GDM1 (cell line): Measurements from ENCODE around the gene BRAF.
"Not testable (repeated sequence)": the region's sequence is repeated elsewhere in the genome, so short reads cannot be mapped to it uniquely, and the experiment has no call there.

ENCODE experiments used
- DNase-seq: peaks from one replicate; lab custom pipeline; 2025; lab: John Stamatoyannopoulos, UW

BRAF gene

DNA sequence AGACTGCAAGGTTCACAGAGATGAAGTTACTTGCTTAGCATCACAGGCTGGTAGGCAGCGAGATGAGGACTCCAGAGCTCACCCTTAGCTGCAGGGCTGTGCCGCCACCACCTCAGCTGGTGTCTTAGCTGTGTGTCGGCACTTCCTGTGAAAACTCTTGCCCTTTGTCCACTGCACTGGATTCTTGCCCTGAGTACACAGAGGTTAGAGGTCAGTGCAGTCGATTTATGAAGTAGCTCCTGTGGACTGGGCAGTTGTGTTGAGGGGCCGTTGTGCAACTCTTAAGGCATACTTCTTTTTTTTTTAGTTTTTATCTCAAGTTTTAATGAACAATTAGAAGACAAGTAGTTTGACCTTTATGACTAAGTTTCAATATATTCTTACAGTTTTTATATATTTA lies 217.6 kb downstream of the BRAF start:
- no peak for DNase-seq

- no peak for DNase-seq
Measured at GRCh38 chr7:140704205-140704604, 220.5 kb downstream of the BRAF start.

GRCh38 chr7:140702774-140703173 lies 222.0 kb downstream of the BRAF start:
- DNase-seq: no peak

DNA sequence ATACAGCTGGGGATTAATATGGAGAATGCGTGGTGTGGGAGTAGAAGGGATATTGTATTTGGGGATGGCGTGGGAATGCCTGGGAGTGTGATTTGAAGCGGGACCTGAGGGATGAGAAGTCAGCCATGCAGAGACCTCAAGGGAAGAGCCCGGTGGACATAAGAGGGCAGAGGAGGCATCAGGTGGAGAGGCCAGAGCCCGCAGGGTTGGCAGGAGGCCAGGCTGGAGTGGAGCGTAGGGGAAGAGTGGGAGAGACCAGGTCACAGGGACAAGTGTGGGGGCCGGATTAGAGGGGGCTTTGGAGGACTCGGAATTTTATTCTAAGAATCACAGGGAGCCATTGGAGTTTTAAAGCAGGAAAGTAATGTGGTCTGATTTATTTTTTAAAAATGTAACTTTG lies 226.3 kb downstream of the BRAF start:
- DNase-seq: no peak

DNA sequence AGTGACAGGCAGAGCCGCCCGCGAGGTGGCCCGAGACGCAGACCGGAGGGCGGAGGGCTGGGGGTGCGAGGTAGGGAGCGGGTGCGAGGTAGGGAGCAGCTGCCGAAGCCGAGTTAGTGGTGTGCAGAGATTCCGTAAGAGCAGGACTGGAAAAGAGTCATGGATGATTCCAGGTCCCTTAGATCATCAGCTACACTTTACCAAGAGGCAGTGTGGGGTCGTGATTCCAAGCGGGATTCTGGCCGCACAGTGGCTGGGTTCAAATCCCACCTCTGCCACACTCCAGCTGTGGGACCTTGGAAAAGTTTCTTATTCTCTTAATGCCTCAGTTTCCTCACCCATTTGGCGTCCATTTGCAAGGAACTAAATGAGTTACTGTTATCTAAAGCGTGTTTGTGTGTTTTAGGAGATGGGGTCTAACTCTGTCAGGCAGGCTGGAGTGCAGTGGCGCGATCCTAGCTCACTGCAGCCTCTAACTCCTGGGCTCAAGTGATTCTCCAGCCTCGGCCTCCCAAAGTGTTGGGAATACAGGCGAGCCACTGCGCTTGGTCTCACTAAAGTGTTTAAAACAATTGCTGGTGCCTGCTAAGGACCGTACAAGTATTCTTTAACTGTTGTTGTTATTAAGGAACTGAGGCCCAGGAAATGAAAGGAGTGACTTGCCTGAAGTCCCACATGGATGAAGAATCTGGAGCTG lies 227.1 kb downstream of the BRAF start:
- no peak for DNase-seq

GRCh38 chr7:140696680-140697446 lies 227.9 kb downstream of the BRAF start, which contains the start of gene NDUFB2:
TSS of gene NDUFB2 (plus strand) at chr7:140696708. CDS start at chr7:140696745, 37 bp downstream.
- DNase-seq: peak; percentile 86

DNA sequence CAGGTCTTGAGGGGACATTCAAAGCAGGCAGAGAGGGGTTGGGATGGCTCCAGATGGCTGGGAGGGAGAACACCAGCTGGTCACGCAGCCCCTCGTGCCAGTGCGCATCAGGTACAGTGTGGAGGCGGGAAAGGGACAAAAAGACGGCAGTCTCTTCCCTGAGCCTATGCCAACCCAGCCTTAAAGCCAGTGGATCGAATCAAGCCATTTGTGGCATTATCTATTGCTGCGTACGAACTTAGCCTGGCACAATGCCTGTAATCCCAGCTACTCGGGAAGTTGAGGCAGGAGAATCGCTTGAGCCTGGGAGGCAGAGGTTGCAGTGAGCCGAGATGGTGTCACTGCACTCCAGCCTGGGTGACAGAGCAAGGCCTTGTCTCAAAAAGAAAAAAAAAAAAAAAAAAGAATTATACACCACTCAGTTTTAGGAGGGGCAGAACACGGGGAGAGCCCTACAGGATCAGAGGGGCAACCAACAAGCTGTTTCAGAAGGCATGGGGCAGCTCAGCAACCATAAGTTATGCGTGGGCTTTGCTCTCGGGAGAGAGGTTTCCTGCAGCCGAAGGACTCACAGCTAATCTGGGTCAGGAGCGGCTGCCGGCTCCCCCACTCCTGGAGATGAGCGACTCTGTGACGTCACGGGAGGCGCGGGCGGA lies 228.6 kb downstream of the BRAF start:
- no peak for DNase-seq

DNA sequence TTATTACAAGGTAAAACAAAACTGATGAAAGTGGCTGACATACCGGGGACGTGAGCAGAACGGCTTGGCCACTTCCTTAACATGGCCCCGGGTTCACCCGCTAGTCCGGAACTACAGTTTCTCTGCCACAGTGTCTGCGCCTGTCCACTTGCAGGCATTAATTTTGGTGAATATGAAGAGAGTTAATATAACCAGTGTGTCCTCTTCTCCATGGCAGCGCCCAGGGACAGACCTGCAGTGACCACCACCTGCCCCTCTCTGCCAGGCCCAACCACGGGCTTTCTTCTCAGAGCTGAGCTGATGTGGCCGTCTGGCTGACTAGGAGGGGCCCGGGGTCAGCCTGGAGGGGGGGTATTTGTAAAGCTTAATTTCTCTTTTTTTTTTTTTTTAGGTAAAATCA lies 229.3 kb downstream of the BRAF start:
- no peak for DNase-seq

DNA sequence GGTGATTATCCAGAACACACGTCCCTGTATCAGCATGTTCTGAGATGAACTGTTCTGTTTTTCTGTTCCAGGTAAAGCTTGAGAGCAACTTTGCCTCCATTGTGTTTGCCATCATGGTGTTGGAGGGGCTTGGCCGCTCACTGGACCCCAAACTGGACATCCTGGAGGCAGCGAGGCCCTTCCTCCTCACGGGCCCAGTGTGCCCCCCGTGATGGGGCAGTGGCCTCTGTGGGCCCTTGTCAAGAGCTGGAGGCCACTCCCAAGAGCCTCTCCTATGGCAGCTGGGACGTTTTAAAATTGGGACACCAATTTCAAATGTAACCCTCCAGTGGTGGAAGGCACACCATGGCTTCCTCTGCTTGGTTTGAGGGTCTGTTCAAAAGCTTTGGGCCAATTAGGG lies 230.1 kb downstream of the BRAF start:
- DNase-seq: no peak

DNA sequence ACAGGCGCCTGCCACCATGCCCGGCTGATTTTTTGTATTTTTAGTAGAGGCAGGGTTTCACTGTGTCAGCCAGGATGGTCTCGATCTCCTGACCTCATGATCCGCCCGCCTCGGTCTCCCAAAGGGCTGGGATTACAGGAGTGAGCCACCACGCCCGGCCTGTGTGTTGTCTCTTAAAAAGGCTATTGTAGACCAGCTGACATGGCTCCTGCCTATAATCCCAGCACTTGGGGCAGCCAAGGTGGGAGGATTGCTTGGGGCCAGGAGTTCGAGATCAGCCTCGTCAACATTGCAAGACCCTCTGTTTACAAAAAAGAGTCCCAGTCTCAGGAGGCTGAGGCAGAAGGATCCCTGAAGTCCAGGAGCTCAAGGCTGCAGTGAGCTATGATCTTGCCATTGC lies 230.9 kb downstream of the BRAF start:
- not testable (repeated sequence) for DNase-seq

DNA sequence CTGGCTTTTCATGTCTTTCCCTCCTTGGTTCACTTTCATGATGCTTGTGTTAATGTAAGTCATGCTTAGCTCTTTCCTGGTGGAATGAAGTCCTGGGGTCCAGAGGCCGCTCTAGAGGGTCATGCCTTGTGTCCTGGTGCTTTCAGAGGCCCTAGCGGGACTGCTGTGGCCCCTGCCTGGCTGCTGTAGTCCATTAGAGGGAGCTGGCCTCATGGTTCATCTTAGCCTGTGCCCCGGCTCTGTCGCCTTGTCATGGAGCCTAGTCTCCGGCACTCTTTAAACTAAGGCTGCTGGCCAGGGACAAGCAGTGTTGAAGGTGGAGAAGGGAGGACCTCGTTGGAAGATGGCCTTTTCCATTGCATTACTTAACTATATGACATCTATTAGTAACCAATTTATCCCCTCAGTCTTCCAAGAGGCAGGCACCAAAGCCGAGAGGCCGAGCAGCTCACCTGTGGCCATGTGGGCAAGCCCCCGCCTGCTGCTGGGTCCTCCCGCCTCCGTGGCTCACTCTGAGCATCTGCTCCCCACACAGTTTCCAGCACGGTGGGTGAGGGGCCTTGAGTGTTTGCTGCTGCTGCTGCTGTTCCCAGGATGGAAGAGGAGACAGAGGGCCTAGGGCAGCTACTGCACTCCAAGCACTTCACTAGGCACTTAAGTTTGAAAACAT lies 233.2 kb downstream of the BRAF start:
- DNase-seq: no peak

GRCh38 chr7:140689199-140690152 lies 235.3 kb downstream of the BRAF start:
- no peak for DNase-seq

DNA sequence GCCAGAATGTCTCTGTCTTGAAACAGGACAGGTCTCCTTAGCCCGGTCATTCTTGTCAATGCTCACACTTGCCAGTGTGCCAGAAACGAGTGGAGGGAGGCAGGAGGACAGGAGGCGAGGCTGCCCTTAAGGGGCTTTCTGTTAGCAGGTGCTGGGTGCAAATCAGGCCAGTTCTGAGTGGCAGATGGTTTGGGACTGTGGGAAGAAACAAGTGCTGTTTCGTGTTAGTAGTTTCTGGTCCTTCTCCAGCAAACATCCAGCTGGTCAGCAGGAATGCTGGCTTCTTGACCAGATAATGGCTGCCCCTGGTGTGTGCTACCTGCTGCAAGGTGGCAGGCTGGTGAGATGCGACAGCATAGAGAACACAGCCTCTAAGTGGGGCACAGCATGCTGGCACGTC lies 236.4 kb downstream of the BRAF start:
- DNase-seq: no peak

GRCh38 chr7:140686921-140687320 lies 237.8 kb downstream of the BRAF start:
- no peak for DNase-seq

DNA sequence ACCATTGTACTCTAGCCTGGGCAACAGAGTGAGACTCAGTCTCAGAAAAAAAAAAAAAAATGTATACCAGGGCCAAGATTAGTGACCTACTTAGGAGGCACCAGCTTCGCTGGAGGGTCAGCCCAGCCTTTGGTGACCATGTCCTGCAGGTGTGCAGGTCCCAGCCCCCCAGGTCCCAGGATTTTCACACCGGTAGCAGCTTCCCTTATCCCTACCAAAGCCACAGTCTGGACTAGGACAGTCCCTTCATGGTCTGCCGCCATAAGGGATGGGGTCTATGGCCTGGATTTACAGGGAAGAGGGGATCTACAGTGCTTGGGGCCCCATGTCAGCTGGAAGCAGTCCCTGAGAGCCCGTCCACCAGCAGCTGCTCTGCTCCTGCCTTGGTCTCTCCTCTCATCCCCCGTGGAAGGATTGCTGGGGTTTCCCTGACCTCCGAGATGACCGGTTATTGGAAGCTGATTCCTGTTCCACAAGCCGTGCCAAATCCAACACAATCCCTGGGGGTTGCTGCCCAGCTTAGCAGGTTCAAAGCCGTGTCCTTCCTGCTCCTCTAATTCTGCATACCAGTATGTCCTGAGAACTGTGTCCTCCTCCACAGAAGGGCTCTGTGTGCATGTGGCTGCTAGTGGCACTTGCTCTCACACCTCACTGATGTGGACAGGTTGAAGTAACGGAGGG lies 239.2 kb downstream of the BRAF start:
- DNase-seq: no peak

DNA sequence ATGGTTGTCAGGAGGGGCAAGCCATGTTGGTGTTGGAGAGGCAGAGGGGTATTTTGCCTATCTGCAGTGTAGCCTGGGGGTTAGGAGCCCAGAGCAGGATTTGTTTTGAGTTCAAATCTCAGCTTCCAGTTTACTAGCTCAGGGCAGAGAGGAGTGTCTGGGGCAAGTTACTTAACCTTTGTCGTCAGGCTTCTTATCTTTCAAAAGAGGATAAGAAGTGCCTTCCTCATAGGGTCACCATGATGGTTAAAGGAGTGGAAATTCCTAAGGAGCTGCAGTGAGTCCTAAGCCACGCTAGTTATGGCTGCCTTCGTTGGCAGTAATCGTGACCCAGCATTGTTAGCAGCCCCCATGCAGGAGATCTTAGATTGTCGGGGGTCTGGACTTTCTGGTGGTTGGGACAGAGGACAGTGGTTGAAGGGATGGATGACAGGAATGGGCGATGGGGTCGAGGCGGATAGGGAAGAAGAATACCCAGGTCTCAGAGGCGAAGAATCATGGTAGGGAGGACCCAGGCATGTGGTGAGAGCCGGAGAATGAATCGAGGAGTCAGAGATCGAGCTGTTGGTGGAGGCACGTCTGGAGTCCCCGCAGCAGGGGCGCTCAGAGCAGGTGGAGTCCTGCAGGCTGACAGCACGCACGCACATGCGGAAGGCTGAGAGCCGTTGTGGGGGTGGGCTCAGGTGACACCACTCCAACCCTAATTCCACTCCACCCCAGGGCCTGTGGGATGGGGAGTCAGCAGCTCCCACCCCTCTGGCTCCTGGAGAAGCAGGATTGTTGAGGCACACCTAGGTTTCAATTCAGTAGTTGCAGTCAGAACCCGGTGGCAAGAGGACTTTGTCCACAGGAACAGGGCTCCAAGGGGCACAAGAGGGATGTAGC lies 240.4 kb downstream of the BRAF start:
- no peak for DNase-seq

DNA sequence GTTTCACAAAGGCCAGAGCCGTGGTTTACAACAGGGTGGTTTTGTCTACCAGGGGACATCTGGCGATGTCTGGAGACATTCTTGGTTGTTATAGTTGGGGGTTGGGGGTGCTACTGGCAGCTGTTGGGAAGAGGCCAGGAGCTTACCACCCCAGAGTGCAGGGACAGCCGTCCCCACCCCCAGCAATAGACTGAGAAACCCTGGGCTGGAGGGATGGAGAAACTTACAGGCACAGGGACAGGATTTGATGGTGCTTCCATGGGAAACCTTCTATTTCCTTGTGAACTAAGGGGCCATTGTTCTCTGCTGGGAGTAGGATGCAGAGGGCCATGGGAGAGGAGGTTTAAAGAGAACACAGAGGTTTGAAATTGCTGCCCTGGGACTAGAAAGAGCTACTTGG lies 241.1 kb downstream of the BRAF start:
- no peak for DNase-seq

DNA sequence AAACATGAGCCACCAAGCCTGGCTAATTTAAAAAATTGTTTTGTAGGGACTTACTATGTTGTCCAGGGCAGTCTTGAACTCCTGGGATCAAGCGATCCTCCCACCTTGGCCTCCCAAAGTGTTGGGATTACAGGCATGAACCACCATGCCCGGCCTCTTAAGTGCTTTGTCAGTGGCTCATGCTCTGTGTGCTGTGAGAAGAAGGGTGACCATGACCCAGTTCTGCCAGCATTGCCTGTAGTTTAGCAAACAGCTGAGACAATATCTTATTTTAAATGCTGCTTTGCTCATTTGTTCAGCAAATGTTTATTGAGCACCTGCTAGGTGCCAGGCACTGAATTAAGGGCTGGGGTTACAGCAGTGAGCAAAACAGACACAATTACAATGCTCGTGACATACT lies 243.0 kb downstream of the BRAF start:
- DNase-seq: no peak

DNA sequence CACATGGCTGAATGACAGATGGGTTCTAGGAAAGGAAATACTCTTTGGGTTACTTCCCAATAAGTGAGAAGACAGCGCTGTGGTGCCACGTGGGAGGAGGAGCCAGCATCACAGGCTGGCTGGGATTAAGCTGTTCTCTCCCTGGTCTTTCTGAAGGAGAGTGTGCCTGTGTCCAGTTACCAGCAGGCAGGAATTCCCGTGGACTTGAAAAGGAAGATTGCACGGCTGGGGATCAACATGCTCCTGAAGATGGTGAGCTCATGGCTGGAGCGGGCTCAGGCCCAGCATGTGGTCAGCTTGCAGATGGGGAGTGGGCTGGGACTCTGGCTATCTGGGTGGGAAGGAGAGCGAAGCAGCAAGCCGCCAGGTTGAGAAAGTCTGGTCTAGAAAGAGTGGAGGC lies 243.8 kb downstream of the BRAF start:
- no peak for DNase-seq

- no peak for DNase-seq
Measured at GRCh38 chr7:140679186-140679585, 245.5 kb downstream of the BRAF start.
